HG03521 (cell line): ENCODE data around the gene NOCT.
"Not testable (repeated sequence)": the region's sequence is repeated elsewhere in the genome, so short reads cannot be mapped to it uniquely, and the experiment has no call there.

Experiments
- ATAC-seq: cut with Tn5 transposase; IDR thresholded peaks from one replicate; pipeline ENCODE4 v1.9.1; 2021; ENCODE audit warnings: mild to moderate bottlenecking, moderate library complexity; ENCODE audit not compliant: unreplicated experiment

NOCT gene

GRCh38 chr4:139008278-139008677, 7.3 kb upstream of the NOCT start:
- ATAC-seq = not testable (repeated sequence)

GRCh38 chr4:139009702-139010101, 5.9 kb upstream of the NOCT start:
- ATAC-seq = no peak

- ATAC-seq = no peak
Observed at GRCh38 chr4:139011225-139011950, 4.2 kb upstream of the NOCT start.

GRCh38 chr4:139014371-139015268, 961 bp upstream of the NOCT start:
- peak; percentile 7 for ATAC-seq

- ATAC-seq = peak; percentile 33
Observed at GRCh38 chr4:139015948-139016471, 429 bp downstream of the NOCT start.

- no peak for ATAC-seq
Observed at GRCh38 chr4:139017861-139018260, 2.3 kb downstream of the NOCT start.

GRCh38 chr4:139018501-139018900, 2.9 kb downstream of the NOCT start:
- no peak for ATAC-seq

GRCh38 chr4:139018971-139019758, 3.6 kb downstream of the NOCT start:
- ATAC-seq = no peak

GRCh38 chr4:139020384-139020783, 4.8 kb downstream of the NOCT start:
- ATAC-seq = no peak

GRCh38 chr4:139021071-139021470, 5.5 kb downstream of the NOCT start:
- ATAC-seq = not testable (repeated sequence)

GRCh38 chr4:139022835-139023234, 7.3 kb downstream of the NOCT start:
- no peak for ATAC-seq

GRCh38 chr4:139024686-139025085, 9.1 kb downstream of the NOCT start:
- no peak for ATAC-seq

- no peak for ATAC-seq
Observed at GRCh38 chr4:139025841-139026240, 10.3 kb downstream of the NOCT start.

- no peak for ATAC-seq
Observed at GRCh38 chr4:139027776-139028175, 12.2 kb downstream of the NOCT start.

GRCh38 chr4:139028191-139028661, 12.6 kb downstream of the NOCT start:
- ATAC-seq = no peak

GRCh38 chr4:139029866-139030363, 14.3 kb downstream of the NOCT start:
- ATAC-seq = not testable (repeated sequence)

GRCh38 chr4:139030614-139031235, 15.1 kb downstream of the NOCT start:
- no peak for ATAC-seq

GRCh38 chr4:139035650-139036049, 20.1 kb downstream of the NOCT start:
- ATAC-seq = no peak

GRCh38 chr4:139036885-139037284, 21.3 kb downstream of the NOCT start:
- no peak for ATAC-seq

GRCh38 chr4:139038874-139039443, 23.4 kb downstream of the NOCT start:
- ATAC-seq = no peak
